ENCODE measurements around the gene CNN1.

DNA sequence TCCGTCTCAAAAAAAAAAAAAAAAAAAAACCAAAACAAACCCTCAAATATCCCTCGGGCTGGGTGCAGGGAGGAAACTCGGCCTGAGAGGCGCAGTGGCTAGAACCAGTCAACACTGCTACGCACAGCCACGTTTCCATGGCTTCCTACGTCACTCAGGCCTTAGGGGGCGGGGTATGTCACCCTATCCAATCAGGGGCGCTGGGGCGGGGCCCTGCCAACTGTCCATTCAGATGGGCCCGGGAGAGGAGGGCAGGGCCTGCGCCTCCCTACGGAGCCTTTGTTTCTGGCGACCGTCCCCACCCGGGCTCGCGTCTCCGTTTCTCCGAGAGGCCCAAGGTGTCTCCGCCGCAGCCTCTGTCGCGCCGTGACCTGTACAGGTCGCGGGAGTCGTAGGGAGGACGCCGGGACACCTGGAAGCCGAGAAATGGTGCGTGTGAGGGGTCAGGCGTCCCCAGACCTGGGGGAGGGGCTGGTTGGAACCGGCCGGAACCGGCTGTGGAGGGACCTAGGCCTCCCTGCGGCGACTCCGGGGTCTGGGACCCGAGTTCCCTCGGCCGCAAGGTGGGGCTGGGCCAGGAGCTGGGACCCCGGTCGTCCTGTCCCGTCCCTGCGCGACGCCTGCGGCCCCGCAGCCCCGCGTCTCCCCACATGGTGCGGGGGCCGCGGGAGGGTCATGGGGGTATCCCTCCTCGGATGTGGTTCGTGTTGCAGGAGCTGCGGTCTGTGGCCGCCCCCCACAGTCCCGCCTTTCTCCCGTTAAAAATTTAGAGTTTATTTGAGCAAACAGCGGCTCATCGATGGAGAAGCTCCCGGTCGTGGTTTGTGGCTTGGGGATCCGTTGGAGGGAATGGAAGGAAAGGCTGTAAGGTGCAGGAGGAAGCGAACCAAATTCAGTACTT is 58.8 kb downstream of the CNN1 start, which contains the start of gene ZNF627:
- TF ChIP-seq EP300 (IDR thresholded peaks at IDR 0.05; ENCODE audit: borderline replicate concordance), result no peak
- TF ChIP-seq, protein P1, sequence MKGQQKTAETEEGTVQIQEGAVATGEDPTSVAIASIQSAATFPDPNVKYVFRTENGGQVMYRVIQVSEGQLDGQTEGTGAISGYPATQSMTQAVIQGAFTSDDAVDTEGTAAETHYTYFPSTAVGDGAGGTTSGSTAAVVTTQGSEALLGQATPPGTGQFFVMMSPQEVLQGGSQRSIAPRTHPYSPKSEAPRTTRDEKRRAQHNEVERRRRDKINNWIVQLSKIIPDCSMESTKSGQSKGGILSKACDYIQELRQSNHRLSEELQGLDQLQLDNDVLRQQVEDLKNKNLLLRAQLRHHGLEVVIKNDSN (IDR thresholded peaks at IDR 0.05), result no peak
- TF ChIP-seq, protein P2, sequence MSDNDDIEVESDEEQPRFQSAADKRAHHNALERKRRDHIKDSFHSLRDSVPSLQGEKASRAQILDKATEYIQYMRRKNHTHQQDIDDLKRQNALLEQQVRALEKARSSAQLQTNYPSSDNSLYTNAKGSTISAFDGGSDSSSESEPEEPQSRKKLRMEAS (IDR thresholded peaks at IDR 0.05), result 0 out of 2 replicates have a peak, but pooled peaks have one; percentile 33
- TF ChIP-seq CEBPB (IDR thresholded peaks at IDR 0.05), result no peak
- TF ChIP-seq, protein P3, sequence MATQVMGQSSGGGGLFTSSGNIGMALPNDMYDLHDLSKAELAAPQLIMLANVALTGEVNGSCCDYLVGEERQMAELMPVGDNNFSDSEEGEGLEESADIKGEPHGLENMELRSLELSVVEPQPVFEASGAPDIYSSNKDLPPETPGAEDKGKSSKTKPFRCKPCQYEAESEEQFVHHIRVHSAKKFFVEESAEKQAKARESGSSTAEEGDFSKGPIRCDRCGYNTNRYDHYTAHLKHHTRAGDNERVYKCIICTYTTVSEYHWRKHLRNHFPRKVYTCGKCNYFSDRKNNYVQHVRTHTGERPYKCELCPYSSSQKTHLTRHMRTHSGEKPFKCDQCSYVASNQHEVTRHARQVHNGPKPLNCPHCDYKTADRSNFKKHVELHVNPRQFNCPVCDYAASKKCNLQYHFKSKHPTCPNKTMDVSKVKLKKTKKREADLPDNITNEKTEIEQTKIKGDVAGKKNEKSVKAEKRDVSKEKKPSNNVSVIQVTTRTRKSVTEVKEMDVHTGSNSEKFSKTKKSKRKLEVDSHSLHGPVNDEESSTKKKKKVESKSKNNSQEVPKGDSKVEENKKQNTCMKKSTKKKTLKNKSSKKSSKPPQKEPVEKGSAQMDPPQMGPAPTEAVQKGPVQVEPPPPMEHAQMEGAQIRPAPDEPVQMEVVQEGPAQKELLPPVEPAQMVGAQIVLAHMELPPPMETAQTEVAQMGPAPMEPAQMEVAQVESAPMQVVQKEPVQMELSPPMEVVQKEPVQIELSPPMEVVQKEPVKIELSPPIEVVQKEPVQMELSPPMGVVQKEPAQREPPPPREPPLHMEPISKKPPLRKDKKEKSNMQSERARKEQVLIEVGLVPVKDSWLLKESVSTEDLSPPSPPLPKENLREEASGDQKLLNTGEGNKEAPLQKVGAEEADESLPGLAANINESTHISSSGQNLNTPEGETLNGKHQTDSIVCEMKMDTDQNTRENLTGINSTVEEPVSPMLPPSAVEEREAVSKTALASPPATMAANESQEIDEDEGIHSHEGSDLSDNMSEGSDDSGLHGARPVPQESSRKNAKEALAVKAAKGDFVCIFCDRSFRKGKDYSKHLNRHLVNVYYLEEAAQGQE (IDR thresholded peaks at IDR 0.05; ENCODE audit: low read depth), result no peak
- peak; percentile 63; the same call in 1 of the 2 replicates for TF ChIP-seq CREB1 (IDR thresholded peaks at IDR 0.05; ENCODE audit: low read depth)
- peak; percentile 83 for TF ChIP-seq TAF1 (IDR thresholded peaks at IDR 0.05; ENCODE audit: low read depth)
- no peak for TF ChIP-seq FOXM1 (IDR thresholded peaks at IDR 0.05; ENCODE audit: borderline replicate concordance, low read depth)
- no peak for TF ChIP-seq RAD21 (IDR thresholded peaks at IDR 0.05; ENCODE audit: low read depth)
- peak; percentile 89 for TF ChIP-seq ZBTB7A (IDR thresholded peaks at IDR 0.05; ENCODE audit: low read depth)

Measured in Ishikawa (cell line).